ENCODE results near the gene OMG. TPM values are rescaled to one million over a fixed set of nuclear protein-coding genes. Genes with fewer than 3 reads are reported as not detected.

OMG gene
- total RNA-seq = not detected in 2 replicates

GRCh38 chr17:31297090-31297489 is at the start of gene OMG:
OMG (minus strand) TSS chr17:31297239; CDS start chr17:31296331, 908 bp downstream.

GRCh38 chr17:31321481-31321880 is 24.4 kb upstream of the OMG start, which contains the start of gene EVI2A:
EVI2A (minus strand) TSS chr17:31321622; CDS start chr17:31319013, 2,609 bp downstream.

GRCh38 chr17:31313982-31314781 is 17.1 kb upstream of the OMG start, which contains the start of gene EVI2B:
EVI2B (minus strand) TSS chr17:31314054; CDS start chr17:31305609, 8,445 bp downstream.

Other genes starting within 250 kb of the OMG start
- 23.8 and 28.1 TPM in 2 replicates for gene NF1, start 202.3 kb downstream of the OMG start, total RNA-seq
- 0.14 TPM in 1 of 2 replicates, not detected in the other for gene EVI2B, start 16.8 kb upstream of the OMG start, total RNA-seq
- 0.19 and 0.21 TPM in 2 replicates for gene EVI2A, start 24.4 kb upstream of the OMG start, total RNA-seq
- gene RAB11FIP4, start 94.4 kb upstream of the OMG start, total RNA-seq = 13.2 and 15.6 TPM in 2 replicates